MV-4-11 (cell line): ENCODE measurements around the gene POLR2C.
"Not testable (repeated sequence)": the region's sequence is repeated elsewhere in the genome, so short reads cannot be mapped to it uniquely, and the experiment has no call there.

Experiments used
- DNase-seq: peaks from one replicate; lab custom pipeline; 2025; lab: John Stamatoyannopoulos, UW

POLR2C gene

GRCh38 chr16:57479976-57480753 lies 17.7 kb downstream of the POLR2C start:
- DNase-seq = no peak

DNA sequence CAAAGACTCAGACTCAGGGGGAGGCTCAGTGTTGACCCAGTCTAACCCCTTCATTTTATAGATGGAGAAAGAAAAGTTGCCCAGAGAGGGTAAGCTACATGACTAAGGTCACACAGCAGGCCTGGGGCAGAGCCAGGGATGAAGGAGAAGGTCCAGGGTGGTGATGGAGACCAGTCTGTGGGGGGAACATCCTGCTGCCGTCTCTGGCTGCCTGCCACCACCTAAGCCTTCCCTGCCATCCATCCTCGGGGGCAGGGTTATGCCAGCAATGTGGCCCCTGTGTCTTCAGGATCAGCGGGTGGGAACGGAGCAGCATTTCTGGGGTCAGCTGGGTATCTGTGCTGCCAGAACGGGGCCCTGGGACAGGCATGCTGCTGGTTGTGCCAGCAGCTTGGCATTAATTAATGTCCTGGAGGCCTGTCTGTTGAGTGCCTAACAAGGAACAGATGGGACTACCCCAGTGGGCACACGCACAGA lies 18.3 kb downstream of the POLR2C start:
- no peak for DNase-seq

- DNase-seq = no peak
Observed at GRCh38 chr16:57481421-57481820, 18.9 kb downstream of the POLR2C start.

DNA sequence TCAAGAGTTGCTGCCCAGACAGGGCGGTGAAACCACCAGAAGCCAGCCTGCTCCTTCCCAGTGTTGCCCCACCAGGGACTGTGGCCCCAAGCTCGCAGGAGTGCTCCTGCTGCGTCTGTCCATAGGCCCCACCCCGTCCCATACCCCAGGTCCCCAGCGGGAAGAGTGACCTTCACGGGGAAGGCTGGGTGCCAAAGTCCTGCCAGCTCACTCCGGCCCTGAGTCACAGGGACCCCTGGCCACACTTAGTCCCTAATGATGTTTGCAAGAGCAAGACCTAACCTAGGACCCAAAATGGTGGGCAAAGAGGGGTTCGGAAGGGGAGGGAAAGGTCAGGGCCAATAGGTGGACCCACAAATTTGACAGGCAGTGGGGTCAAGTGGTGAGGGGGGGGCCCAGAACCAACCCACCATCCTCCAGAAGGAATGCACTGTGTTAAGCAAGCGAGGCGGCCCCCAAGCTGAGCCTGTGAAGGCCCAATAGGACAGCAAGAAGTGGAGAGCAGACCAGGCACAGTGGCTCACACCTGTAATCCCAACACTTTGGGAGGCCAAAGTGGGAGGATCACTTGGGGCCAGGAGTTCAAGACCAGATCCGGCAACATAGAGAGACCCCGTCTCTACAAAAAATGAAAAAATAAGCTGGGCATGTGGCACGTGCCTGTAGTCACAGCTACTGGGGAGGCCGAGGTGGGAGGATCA lies 20.5 kb downstream of the POLR2C start:
- no peak for DNase-seq

GRCh38 chr16:57483725-57484514 lies 21.4 kb downstream of the POLR2C start:
- DNase-seq = no peak

GRCh38 chr16:57484515-57485005 lies 22.1 kb downstream of the POLR2C start:
- no peak for DNase-seq

DNA sequence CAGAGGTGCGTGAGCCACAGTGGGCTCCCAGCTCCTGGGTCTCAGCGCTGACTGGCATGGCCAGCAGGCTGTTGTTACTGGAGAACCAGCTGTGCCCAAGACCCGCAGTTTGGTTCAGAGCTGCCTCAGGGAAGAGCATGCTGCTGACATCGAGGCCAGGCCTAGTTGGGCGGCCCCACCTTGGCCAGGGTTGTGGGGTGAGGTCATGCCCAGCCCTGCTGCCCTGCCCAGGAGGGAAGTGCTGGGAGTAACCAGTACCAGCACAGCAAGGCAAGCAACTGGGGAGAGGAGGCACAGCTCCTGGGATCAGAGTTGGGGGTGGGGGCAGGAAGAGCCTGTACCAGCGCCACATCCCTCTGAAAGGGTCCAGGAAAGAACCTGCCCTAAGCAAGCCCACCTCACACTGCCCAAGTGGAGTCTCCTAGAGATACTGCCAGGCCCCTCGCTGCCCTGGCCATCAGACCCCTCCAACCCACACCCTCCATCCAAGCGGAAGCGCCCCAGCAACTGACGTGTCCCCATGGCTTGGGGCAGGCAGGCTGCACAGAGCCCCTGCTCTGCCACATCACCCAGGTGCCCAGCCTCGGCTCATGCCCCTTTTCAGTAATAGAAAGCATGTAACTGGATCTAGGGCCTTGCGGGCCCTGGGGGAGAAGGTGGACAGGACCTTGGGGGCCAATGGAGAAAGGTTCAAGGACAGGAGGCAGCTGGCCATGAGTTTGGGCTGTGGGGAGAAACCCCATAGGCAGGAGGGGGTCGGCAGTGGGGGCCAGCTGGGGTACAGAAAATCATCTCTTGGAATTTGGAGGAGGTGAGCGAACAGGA lies 22.8 kb downstream of the POLR2C start:
- DNase-seq = no peak

DNA sequence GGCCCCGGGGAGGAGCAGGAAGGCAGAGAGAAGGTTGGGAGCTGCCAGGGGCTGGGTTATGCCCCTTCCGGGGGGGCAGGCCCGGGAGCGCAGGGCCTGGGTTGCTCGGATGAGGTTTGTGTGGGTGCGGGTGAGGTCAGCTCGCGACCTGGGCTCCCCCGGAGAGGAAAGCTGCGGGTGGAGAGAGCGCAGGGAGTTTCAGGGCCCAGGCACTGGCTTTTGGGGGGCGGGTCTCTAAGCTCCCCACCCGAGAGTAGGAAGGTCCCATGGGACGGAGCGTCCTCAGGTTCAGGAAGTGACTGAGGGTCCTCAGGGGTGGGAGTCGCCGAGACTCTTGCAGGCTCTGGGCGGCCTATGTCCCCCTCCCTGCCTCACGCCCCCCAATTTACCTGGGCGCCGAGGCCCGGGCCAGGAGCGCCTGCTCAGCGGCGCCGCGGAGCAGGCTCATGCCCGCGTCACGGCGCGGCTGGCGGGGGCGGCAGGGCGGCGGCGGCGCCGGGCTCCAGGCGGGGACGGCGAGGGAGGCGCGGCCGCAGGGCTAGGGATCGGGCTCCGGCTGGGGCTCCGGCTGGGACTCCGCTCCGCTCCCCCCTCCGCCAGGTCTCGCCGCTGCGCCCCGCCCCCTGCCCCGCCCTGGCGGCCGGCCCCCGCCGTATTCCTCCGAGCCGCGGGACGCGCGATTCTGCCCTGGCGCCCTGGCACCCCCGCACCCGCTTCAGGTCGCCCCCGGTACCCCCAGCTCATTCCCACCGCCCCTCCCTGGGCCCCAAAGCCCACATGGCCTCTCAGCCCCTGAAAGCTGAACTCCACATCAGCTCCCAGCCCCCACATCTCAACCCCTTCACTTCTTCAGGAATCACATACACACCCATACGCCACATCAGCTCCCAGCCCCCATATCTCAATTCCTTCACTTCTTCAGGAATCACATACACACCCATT lies 23.7 kb downstream of the POLR2C start, which contains the start of gene DOK4:
Gene DOK4, minus strand, starts transcription at position 578 of the 942 bp plus-strand sequence. CDS start 6,986 bp downstream, outside the sequence.
- peak; percentile 36 for DNase-seq

GRCh38 chr16:57486858-57487834 lies 24.7 kb downstream of the POLR2C start:
- no peak for DNase-seq

DNA sequence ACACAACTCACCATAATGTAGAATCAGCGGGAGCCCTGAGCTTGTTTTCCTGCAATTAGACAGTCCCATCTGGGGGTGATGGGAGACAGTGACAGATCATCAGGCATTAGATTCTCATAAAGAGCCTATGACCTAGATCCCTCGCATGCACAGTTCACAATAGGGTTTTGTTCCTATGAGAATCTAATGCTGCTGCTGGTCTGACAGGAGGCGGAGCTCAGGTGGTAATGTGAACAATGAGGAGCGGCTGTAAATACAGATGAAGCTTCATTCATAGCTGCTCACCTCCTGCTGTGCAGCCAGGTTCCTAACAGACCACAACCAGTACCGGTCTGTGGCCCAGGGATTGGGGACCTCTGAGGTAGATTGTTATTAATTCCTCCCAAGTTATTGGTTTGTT lies 26.8 kb downstream of the POLR2C start:
- no peak for DNase-seq

- no peak for DNase-seq
Observed at GRCh38 chr16:57493767-57494166, 31.3 kb downstream of the POLR2C start.

DNA sequence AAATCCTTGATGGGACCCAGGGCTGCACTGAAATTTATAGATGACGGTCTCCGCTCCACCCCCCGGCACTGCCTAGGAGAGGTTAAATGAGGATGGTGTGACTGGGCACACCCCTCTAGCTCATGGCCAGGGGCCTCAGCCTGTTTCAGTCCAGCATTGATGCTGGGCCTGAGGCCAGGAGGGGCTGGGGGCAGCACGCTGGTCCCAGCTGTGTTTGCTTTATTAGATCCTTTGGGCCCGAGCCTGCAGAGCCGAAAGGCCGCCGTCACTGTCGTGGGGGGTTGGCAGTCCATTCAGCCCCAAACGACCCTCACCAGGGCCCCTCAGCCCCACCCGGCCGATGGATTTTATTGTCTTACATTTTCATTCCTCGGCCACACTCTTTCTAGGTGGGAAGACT lies 34.6 kb downstream of the POLR2C start:
- no peak for DNase-seq

- no peak for DNase-seq
Observed at GRCh38 chr16:57498031-57498430, 35.6 kb downstream of the POLR2C start.

DNA sequence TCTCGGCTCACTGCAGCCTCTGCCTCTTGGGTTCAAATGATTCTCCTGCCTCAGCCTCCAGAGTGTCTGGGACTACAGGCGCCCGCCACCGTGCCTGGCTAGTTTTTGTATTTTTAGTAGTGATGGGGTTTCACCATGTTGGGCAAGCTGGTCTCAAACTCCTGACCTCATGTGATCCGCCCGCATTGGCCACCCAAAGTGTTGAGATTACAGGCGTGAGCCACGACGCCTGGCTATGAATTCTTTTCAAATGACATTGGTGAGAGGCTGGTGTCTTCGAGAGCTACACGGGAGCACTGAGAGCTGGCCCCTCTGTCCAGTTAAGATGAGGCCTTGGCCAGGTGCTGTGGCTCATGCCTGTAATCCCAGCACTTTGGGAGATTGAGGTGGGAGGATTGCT lies 37.5 kb downstream of the POLR2C start:
- not testable (repeated sequence) for DNase-seq

GRCh38 chr16:57500578-57501111 lies 38.2 kb downstream of the POLR2C start:
- DNase-seq = no peak

DNA sequence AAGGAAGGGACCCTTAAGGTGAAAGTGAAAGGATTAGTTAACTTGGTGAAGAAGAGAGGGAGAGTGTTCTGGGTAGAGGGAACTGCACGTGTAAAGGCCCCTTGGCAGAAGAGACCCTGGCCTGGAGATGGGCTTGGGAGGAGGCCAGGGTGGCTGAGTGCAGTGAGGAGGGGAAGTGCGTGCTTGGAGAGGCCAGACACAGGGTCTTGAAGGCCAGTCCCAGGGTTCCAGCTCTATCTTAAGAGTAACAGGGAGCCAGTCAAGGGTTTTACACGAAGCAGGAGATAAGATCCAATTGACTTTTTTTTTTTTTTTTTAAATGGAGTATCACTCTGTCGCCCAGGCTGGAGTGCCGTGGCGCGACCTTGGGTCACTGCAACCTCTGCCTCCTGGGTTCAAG lies 39.0 kb downstream of the POLR2C start:
- DNase-seq = no peak

DNA sequence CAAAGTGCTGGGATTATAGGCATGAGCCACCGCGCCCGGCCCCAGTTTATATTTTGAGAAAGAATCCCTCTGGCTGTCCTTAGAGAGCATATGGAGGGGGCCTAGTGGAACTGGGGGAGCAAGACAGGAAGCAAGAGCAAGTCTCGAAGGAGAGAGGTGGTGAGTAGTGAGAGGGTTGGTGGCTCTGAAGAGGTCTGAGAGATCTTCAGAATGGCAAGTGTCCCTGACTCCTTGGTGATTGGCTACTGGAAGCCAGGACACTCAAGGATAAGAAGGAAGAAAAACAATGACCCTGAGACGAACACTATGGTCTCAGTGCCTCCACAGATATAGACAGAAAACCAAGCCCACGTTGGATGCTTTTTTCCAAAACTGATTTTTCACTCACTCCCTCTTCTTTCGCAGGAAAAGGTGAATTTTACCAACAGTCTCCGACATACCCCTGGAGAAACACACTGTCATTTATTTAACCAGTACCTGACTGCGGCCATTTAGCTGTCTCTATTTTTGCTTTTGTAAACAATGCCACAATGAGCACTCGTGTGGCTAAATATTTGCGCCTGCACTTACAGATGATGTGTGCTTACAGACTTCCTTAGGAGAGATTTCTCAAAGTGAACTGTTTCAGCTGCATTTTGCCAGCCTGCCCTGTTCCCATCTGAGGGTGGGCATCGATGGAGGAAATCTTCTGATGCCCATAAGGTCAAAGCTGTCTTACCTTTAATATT lies 39.7 kb downstream of the POLR2C start:
- DNase-seq = no peak

- DNase-seq = no peak
Observed at GRCh38 chr16:57503366-57503765, 40.9 kb downstream of the POLR2C start.
